Measurements from ENCODE around the gene ZDHHC14.
"Not testable (repeated sequence)": the region's sequence is repeated elsewhere in the genome, so short reads cannot be mapped to it uniquely, and the experiment has no call there.

Gene ZDHHC14

GRCh38 chr6:157556671-157557430 is 175.9 kb downstream of the ZDHHC14 start:
- no peak for FAIRE-seq

GRCh38 chr6:157557559-157557958 is 176.6 kb downstream of the ZDHHC14 start:
- no peak for FAIRE-seq

- FAIRE-seq, result no peak
Observed at GRCh38 chr6:157558049-157558448, 177.1 kb downstream of the ZDHHC14 start.

GRCh38 chr6:157558487-157559200 is 177.7 kb downstream of the ZDHHC14 start:
- no peak for FAIRE-seq

- no peak for FAIRE-seq
Observed at GRCh38 chr6:157559201-157559756, 178.3 kb downstream of the ZDHHC14 start.

- not testable (repeated sequence) for FAIRE-seq
Observed at GRCh38 chr6:157560063-157560462, 179.1 kb downstream of the ZDHHC14 start.

- no peak for FAIRE-seq
Observed at GRCh38 chr6:157560691-157561413, 179.9 kb downstream of the ZDHHC14 start.

- FAIRE-seq, result no peak
Observed at GRCh38 chr6:157561414-157561790, 180.4 kb downstream of the ZDHHC14 start.

- FAIRE-seq, result no peak
Observed at GRCh38 chr6:157561929-157562810, 181.2 kb downstream of the ZDHHC14 start.

- FAIRE-seq, result no peak
Observed at GRCh38 chr6:157562997-157563396, 182.0 kb downstream of the ZDHHC14 start.

GRCh38 chr6:157563611-157564284 is 182.8 kb downstream of the ZDHHC14 start:
- FAIRE-seq, result no peak

GRCh38 chr6:157568702-157569101 is 187.7 kb downstream of the ZDHHC14 start:
- no peak for FAIRE-seq

- FAIRE-seq, result peak; percentile 43
Observed at GRCh38 chr6:157569543-157569942, 188.6 kb downstream of the ZDHHC14 start.

- FAIRE-seq, result no peak
Observed at GRCh38 chr6:157570104-157570503, 189.1 kb downstream of the ZDHHC14 start.

- FAIRE-seq, result no peak
Observed at GRCh38 chr6:157570752-157571151, 189.8 kb downstream of the ZDHHC14 start.

- no peak for FAIRE-seq
Observed at GRCh38 chr6:157571269-157571668, 190.3 kb downstream of the ZDHHC14 start.

GRCh38 chr6:157571950-157572349 is 191.0 kb downstream of the ZDHHC14 start:
- no peak for FAIRE-seq

GRCh38 chr6:157574851-157575424 is 193.9 kb downstream of the ZDHHC14 start:
- no peak for FAIRE-seq

GRCh38 chr6:157575436-157576145 is 194.6 kb downstream of the ZDHHC14 start:
- no peak for FAIRE-seq

GRCh38 chr6:157576991-157577390 is 196.0 kb downstream of the ZDHHC14 start:
- FAIRE-seq, result not testable (repeated sequence)
